Stomach (tissue), 4 donors: ENCODE results near the gene TNS1.

Experiments
- CTCF ChIP-seq, 7 experiments: fragments of 450-650 bp in 4 of 7; fragments of 200-600 bp in 3 of 7; sonication (generic) in 3 of 7; IDR thresholded peaks; one replicate each; pipeline ENCODE4 v1.5.1; 2016 to 2019; ENCODE audit warnings: antibody characterized with exemption in 7 of 7, control low read depth in 2 of 7, mild to moderate bottlenecking in 1 of 7
- POLR2AphosphoS5 ChIP-seq, 3 donors: sonication (generic); formaldehyde crosslinking; IDR thresholded peaks; one replicate each; pipeline ENCODE4 v1.6.1; 2016; ENCODE audit warnings: antibody characterized with exemption in 3 of 3

- no peak for TF ChIP-seq CTCF (IDR thresholded peaks at IDR 0.05)
- no peak for TF ChIP-seq POLR2AphosphoS5 (IDR thresholded peaks at IDR 0.05)
These were observed 160.8 kb downstream of the TNS1 start for GRCh38 chr2:217842017-217842416.
